Stimulated activated CD8-positive, alpha-beta memory T cell treated with anti-CD3 and anti-CD28 coated beads, Interleukin-7, amount 100 ng/mL, for 24 hours (primary cell): ENCODE measurements around the gene FAM240A.

Source experiments
- DNase-seq: peaks from one replicate; pipeline ENCODE4 v3.0.0-alpha.2; 2020; ENCODE audit warnings: low read depth

The FAM240A gene

DNA sequence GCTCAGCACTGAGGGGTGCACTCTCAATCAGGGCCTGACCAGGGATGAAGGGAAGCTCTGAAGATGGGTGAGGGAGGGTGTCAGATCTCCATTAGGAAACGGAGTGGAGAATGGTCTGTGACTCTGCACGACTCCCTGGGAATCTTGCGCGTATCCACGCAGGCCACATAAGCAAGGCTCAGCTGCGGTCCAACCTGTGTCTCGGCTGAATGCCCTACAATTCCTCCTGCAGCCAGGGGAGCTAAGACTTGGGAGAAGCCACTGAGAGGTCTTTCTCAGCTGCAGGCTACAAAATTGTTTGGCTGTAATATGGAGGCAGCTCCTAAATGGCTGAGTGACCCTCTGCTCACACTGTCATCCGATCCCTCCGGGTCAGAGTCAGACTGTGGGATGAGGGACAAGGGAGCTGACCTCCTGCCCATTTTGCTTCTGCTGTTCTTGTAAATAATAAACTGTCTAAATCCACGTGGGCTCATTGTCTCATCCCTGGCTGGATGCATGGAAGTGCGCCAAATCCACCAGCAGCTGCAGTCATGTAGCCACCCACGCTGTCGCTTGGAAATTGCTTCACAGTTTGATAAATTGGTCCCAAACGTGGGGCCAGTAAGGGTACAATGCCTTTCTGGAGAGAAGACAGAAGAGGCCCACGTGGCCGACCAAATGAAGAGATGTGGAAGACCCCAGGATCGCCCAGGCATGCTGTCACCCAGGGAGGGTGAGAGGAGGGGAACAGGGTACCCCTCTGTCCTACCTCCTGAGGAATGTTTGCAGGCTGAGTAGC is 50.6 kb downstream of the FAM240A start:
- DNase-seq: no peak

DNA sequence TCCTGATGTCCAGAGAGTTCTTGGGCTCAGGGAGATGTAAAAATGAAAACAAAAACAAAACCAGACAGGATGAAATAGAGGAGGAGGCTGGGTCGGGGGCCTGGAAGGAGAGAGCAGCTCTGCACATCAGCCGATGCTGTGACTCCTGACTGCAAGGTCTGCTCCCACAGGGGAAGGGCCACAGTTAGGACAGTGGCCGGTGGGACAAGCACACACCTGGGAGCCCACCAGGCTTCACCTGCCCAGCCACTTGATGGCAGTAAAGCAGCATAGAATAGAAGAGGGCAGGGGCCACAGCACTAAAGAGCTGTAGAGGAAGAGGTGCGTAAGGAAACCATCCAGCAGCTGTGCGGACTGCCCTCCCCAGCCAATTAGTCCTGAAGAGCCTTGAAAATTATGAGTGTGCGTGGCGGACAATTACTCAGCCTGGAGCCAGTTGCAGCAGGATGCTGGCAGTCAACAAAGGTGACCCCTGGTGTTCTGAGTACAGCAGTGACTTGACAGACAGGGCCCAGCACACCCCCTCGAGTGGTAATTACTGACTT is 51.3 kb downstream of the FAM240A start:
- no peak for DNase-seq

DNA sequence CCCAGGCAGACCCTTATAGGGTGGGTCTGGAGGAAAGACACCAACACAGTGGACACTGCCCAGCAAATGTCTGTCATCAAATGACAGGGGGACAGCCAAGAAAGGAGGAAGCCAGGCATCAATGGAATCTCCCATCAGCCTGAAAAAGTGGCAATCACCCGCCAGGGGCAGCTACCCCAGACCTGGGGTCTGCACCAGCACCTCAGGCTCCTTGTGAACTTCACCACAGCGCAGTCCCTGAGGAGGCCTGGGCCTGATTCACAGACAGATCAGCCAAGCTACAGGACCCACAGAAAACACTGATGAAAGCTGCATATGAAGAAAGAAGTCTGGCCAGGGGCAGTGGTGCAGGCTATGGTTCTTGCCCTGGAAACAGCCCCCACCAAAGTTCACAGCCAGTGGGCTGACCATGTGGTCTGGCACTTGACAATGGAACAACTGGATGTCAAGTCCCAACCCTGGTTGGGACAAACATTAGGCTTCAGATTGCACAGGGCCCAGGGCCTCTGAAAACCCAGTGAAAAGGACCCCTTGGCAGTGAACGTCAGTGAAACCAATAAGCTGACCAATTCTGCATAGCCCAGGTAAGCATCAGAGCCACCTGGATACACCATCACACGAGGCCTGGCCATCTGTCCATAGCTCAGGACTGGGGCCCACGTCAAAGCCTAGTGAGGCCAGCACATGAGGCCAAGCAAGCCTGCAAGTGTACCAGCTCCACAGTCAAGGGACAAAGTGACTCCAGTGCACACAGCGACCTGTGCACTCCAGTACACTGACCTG is 52.1 kb downstream of the FAM240A start:
- no peak for DNase-seq

DNA sequence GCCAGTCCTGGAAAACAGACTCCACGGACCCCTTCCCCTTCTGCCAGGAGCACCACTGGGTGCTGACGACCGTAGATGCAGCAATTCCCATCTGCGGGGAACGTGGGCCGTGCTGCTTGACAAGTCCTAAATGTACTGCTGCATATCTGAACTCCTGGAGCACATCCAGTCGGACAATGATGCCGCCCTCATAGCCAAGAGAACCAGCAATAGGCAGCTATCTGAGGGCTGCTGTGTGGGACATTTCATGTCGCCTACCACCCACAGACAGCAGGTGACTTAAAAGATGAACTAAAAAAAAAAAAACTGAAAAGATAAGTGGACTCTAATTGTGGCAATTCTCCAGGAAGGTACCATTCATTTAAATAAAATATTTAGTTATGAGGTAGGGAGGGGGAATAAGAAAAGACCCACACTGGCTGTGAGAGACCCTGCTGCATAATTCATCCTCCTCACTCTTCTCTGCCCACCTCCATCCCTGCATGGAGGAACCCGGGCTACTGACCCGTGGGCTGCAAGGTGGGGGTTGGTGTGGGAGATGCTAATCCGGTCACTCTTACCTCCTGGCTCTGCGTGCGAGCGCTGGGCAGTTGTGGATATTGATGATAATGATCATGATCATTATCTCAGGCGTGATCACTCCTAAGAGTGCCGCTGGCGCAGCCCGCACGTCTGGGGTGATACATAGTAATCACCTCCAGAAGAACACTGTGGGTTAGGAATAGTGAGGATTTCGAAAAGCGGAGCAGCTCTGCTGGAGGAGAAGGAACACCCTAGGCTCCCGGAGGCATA is 52.8 kb downstream of the FAM240A start:
- no peak for DNase-seq

DNA sequence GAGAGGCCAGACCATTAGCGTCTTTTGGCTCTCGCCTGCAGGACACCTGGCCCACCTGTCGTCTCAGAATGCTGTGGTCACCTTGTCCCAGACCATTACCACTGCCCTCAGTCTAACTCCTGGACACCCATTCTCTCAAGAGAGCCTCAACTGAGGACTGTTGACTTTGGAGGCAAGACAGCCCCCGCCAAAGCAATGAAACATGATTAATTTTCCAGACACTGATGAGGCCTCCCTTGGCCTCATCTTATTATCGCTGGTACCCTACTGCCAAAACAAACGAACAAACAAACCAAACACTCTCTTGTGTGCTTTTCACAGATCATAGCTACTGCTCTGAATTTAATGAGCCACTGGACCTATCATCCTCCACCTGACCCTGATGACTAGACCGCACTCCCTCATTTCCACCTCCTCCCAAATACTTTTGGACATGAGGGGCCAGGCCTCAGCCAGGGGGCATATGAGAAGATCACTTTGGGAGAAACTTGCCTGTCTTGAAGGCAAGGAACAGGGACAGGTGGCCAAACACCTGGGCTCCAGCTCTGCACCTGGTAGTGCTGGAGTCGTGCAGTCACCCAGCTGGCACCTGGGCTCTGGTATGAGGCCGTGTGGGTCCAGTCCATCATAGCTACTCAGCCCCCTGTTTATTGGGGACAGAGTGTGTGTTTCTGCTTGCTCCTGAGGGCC is 53.6 kb downstream of the FAM240A start:
- no peak for DNase-seq

DNA sequence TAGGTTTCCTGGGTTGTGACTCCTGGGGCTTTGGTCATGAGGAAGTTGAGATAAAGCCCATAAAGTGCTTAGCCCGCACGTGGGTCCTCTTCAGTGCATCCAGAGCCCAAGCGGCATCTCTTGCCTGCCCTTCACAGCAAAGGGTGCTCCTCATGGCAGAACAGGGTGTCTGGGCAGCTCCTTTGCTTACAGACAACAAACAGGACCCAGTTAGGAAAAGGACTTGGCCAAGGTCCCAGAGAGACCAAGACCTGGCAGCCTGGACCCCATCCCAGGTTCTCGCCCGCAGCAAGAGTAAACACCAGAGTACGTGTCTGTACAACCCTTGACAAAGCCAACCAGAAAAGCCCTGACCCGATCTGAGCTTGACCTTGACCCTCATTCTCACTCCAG is 54.1 kb downstream of the FAM240A start:
- no peak for DNase-seq

DNA sequence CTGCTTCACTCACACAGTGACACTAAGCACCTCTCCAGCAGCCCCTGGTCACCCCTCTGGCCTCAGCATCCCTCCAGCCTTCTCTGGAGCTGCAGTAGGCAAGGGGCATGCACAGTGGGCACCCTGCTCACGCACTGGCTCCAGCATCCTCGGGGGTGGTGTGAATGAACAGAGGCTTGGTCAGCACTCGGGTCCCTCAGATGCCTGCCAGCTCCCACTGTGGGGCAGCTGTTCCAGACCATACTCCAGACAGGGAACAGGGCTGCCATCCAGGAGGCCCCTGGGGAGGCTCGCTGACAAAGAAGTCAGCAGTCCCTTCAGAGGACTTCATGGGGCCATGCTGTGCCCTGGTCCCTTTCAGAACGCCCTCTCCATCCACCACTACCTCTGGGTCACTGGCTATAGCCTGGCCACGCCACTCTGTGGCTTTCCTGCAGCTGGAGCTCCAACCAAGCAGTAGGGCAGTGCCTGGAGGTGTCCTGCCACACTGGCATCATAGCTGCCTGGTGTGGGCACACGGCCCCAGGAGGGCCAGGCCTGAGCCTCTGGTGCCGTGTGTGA is 54.8 kb downstream of the FAM240A start:
- no peak for DNase-seq

DNA sequence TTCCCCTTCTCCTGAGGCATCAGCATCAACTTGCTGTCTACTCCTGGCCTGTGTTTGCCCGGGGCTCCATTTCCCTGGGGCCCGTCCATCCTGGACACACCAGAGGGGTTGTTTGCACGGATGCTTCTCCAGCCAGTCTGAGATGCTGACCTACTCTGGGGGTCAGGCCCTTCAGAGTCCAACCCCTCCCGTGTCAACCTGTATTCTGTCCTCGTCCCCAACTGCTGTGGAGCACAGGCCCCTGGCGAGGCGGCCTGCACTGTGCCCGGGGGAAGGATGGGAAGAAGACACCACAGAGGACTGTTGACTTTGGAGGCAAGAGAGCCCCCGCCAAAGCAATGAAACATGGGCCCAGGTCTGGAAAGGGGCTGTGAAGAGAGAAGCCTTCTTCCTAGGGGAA is 55.3 kb downstream of the FAM240A start:
- no peak for DNase-seq

DNA sequence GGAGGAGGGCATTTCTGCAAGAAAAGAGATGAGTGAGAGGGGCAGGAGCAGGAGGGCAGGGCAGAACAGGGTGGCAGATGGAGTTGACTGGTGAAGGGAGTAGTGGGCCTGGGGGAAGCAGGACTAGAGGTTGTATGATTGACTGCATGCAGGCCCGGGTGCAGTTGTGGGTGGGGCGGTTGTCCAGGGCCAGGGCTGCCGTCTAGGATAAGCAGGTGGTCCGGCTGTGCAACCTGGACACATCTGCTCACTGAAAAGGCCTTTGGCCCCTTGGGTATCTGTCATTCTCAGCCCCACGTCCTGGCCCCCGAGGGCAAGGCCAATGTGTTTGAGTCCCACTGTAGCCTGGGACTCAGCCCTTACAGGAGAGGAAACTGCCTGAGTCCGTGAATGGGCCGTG is 55.8 kb downstream of the FAM240A start:
- DNase-seq: no peak

DNA sequence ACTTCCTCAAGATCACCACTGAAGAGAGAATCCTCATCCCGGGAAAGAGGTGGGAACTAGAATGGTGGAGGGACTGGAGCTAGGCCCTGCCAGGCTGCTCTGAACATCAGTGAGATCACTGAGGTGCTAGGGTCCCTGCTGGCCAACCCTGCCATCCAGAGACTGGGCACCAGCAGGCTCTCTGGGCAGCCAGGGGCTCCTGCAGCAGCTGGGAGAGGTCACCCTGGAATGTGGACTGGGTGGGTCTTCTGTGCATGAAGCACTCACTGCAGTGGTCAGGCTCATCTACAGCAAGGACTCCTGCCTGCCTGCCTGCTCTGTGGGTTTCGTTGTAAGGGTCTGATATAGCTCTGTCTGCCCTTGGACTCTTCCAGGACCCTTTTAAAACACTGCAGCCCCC is 56.3 kb downstream of the FAM240A start:
- no peak for DNase-seq

DNA sequence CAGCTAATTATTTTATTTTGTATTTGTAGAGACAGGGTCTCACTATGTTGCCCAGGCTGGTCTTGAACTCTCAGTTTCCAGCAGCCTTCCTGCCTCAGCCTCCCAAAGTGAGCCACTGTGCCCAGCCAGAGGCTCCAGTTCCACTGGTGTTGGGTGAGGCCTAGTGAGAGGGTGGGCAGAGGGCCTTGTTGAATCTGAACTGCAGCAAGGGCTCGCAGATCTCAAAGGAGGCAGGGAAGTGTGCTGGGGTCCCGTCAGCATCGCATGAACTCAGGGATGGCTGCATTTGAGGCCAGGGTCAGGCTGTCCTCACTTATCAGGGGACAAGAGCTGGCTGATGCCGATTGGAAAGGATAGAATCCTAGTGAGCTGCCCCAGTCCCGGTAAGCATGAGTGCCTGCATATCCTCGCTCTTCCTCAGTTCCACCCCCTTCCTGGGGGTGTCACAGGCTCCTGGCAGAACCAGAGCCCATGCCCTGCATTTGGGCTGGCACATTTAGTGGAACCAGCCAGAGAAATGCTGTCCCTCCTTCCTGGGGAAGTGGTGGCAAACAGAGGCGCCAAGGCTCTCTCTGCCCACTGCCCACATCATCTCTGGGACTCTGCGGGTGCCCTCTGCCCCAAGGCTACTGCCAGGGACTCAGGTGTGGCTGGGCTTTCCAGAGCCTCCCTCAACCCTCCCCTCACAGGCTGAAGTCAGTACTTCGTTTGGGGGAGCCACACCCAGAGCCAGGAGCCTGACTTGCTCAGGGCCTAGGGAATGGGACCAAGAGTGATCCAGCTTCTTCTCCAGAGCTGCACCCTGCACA is 57.1 kb downstream of the FAM240A start:
- DNase-seq: no peak

DNA sequence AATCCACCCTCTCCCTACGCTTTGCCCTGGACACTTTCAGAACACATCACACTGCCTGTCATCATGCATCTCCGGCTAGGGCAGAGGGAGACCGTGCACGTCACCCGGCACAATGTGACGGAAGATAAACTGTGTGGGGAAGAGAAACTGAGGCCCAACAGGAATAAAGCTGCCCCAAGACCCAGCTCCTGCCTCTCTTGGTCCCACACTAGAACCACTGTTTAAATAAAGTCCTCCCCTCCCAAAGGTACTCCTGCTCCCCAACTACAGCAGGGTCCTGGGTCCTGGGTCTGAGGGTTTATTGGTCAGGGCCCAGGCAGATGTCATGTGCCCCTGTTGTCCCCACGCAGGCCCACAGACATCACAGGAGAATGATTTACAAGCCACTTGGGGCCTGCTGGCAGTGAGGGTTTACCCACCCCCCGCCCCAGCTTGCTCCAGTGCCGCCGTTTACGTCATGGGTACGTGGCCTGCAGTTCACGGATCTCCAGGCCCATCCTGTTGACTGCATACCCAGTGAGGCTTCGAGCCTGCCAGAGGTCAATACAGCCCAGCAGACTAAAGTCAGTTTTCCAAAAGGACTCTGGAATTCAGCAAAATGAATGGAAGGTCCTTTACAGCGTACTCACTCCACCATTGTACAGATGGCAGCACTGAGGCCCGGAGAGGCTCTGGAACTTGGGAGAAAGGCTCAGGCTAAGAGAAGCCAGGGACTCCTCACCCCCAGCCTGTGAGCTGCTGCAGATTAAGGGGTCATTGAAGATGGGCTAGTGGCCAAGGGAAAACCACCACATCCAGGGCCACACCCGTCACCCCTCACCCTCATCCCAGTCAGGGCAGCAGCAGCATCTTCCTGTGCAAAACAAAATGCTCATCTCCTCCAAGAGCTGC is 57.9 kb downstream of the FAM240A start:
- DNase-seq: no peak

DNA sequence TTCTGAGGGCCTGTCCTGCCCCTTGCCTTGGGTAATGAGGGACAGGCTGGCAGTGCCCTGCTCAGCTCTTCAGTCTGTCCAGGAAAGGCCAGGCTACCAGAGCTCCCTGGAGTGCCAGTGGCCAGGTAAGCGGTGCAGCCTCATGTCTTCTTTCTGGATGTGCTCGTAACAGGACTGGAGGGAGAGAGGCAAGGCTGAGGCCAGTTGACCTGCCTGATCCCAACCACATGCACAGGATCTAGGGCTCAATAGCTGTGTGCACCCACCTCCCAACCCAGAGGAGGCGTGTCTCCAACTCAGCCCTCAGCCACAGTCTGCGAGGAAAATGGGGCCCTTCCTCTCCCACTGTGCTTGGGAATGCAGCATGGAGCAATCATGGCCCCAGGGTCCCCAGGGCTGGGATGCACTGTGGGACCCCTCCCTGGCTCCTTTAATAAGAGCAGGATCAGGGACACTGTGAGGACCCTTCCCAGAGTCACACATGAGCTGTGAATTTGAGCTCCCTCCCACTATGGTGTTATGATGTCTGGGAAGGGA is 58.6 kb downstream of the FAM240A start:
- no peak for DNase-seq

DNA sequence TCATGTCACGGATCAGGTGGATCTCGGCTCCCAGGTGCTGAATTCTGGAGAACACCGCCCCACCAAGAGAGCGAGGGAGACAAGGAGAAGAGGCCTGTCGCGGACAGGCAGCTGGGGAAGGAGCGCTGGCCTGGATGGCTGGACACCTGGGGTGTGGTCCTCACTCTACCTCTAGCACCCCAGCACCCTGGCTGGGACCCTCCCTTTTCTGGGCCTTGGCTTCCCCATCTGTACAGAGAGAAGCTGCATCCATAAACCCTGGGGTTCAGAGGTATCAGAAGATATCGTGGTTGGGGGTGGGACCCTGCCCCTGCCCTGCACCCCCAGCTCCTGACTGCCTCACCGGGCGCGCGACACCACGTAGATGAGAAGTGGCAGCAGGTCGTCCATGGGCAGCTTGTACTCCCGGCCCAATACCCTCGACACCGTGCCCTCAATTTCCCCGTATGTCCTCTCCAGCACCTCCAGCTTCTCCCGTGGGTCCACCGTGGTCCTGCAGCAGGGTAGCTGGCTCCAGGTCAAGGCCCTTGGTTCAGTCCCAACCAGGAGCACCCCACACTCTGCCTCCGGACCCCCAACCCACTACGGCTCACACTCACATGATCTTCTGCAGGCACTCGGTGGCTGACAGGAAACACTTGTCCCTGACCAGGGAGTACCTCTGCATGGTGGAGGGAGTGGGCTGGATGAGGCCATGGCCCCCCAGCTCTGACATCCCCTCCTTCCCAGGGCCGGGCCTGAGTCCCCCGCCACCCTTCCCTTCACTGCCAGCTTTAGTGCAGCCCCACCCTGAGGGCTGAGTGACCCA is 59.4 kb downstream of the FAM240A start:
- DNase-seq: no peak

DNA sequence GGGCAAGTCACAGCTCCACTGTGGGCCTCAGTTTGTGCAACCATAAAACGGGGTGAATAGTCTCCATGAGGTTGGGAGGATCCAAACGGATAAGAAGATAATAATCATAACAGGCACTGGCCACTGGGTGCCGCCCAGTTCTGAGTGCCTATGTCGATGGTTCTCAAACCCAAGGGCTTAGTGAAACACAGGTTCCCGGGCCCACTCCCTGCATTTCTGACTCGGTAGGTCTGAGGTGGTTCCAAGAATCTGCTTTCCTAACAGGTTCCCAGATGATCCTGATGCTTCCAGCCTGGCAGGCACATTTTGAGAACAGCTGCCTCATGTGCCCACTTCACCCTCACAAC is 60.0 kb downstream of the FAM240A start:
- no peak for DNase-seq

DNA sequence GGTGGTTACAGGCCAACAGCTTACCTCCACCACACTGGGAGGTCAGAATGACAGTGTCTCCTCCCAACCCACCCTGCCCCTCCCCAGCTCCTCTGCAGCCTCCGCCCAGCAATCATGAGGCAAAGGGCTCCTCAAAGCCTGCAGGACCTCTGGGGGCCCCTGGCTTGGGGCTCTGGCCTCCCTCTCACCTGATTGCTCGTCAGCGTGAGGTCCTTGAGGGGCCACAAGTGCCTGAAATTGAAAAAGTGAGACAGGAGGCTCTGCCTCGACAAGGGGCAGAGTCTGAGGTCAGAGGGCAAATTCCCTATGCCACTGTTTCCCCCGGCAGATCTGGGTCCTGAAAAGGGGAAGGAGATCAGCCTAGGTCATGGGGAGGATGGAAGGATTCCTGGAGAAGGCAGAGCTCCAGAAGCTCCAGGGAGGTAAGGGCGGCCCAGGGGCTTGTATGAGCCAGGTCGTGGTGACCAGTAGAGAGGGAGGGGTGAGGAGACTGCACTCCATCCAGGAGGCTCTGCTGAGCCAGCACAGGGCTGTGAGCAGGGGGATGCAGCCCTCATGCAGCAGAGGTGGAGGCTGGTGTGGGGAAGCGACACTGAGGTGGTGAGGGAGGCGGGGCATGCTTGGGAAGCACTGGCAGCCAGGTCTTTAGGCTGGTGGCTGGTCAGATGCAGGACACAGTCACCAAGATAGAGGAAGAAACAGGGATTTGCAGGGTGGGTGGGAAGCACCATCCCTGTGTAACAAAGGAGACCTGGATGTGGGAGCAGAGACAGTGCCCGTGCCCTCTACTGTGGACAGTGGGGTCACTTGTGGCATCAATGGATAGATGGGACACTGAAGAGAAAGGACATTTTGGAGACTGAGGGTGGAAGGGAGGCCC is 61.1 kb downstream of the FAM240A start:
- DNase-seq: no peak

DNA sequence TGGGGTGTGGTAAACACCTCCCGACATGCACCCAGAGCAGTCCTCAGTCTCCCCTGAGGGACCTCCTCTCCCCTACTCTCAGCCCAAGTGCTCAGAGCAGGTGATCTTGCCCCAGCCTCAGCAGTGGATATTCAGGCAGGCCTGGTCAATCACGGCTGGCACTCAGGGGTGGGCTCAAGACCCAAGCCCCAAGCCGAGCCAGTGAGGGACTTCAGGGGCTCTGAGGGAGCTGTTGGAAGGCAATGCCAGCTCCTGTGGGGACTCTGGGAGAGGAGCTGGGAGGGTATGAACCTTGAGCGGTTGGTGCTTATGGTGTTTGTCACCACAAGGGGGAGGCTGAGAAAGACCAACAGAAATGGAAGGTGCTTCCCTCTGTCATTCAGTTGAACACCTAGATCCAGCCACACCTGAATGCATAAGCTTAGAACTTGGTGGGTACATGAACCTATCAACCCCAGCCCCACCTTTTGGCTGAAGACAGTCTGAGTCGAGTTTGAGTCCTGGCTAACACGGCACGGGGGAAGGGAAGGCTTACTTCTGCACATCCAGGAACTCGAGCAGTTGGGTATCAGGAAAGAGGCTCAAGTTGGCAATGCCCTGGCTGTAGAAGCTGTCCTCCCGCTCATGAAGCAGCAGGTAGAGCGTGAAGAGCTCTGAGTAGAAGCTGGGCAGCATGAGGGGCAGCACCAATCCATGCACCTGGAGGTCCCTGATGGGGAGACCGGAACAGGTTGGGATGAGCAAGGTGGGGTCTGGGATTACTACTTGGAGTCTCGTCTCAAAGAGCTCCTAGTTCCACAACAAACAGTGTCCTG is 61.9 kb downstream of the FAM240A start:
- no peak for DNase-seq
